ENCODE data around the gene SLC22A15.

Gene SLC22A15

GRCh38 chr1:116099919-116100318 is 123.6 kb downstream of the SLC22A15 start:
- in situ Hi-C loops (cut with MboI; ENCODE audit: low sequenced_read_pairs, unreplicated experiment) = no loop called here
- no peak for DNase-seq (ENCODE audit: low spot score)
- TF ChIP-seq CTCF (IDR thresholded peaks at IDR 0.05; ENCODE audit: borderline replicate concordance, control extremely low read depth, extremely low read depth, insufficient read depth, missing control alignments) = no peak

- no peak for DNase-seq (ENCODE audit: low spot score)
- TF ChIP-seq CTCF (IDR thresholded peaks at IDR 0.05; ENCODE audit: borderline replicate concordance, control extremely low read depth, extremely low read depth, insufficient read depth, missing control alignments) = no peak
- in situ Hi-C loops (cut with MboI; ENCODE audit: low sequenced_read_pairs, unreplicated experiment) = no loop called here
Measured at GRCh38 chr1:116104667-116105066, 128.4 kb downstream of the SLC22A15 start.

GRCh38 chr1:116105996-116106395 is 129.7 kb downstream of the SLC22A15 start:
- in situ Hi-C loops (cut with MboI; ENCODE audit: low sequenced_read_pairs, unreplicated experiment) = no loop called here
- no peak for DNase-seq (ENCODE audit: low spot score)
- TF ChIP-seq CTCF (IDR thresholded peaks at IDR 0.05; ENCODE audit: borderline replicate concordance, control extremely low read depth, extremely low read depth, insufficient read depth, missing control alignments) = no peak

- no peak for TF ChIP-seq CTCF (IDR thresholded peaks at IDR 0.05; ENCODE audit: borderline replicate concordance, control extremely low read depth, extremely low read depth, insufficient read depth, missing control alignments)
- in situ Hi-C loops (cut with MboI; ENCODE audit: low sequenced_read_pairs, unreplicated experiment) = no loop called here
- DNase-seq (ENCODE audit: low spot score) = no peak
Measured at GRCh38 chr1:116106646-116107045, 130.3 kb downstream of the SLC22A15 start.

- TF ChIP-seq CTCF (IDR thresholded peaks at IDR 0.05; ENCODE audit: borderline replicate concordance, control extremely low read depth, extremely low read depth, insufficient read depth, missing control alignments) = no peak
- in situ Hi-C loops (cut with MboI; ENCODE audit: low sequenced_read_pairs, unreplicated experiment) = no loop called here
- DNase-seq (ENCODE audit: low spot score) = no peak
Measured at GRCh38 chr1:116107371-116107770, 131.1 kb downstream of the SLC22A15 start.

GRCh38 chr1:116110567-116111523 is 134.5 kb downstream of the SLC22A15 start, which contains the start of gene MAB21L3:
TSS of gene MAB21L3 (plus strand) at chr1:116111399. CDS start at chr1:116112616, 1,217 bp downstream.
- TF ChIP-seq CTCF (IDR thresholded peaks at IDR 0.05; ENCODE audit: borderline replicate concordance, control extremely low read depth, extremely low read depth, insufficient read depth, missing control alignments) = no peak
- in situ Hi-C loops (cut with MboI; ENCODE audit: low sequenced_read_pairs, unreplicated experiment) = no loop called here
- DNase-seq (ENCODE audit: low spot score) = peak; percentile 46
